ENCODE results near the gene TMEM242. TPM values are rescaled to one million over a fixed set of nuclear protein-coding genes. Genes with fewer than 3 reads are reported as not detected.
A peak's percentile ranks its signal among the peaks of the same experiment; 100 is the strongest.

The TMEM242 gene
- total RNA-seq, 3 donors from 2014 or later = 10.0 to 14.1 (median 13.4) TPM

DNA sequence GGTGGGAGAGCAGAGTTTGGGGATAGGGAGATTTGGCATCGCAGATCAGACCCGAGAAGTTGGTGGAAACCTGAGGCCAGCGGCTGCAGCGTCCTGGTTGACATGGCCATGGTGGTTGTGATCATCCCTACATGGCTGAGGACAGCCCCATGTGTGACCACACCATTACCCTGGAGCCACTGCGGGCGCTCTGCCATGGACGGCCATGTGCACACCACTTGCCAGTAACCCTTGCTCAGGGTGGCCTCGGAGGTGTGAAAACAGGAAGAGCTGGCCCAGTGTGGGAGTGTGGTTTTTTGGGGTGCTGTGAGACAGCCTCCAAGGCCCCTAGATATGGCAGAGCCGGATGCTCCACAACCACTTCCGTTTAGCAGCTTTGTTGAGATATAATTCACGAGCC lies 64.4 kb downstream of the TMEM242 start:
- peak; percentile 50 for ATAC-seq
- Histone ChIP-seq H3K9me3 (no peaks in the 10 kb centered on the region), H3K36me3 (ENCODE audit: low read depth) (no peaks in the 10 kb centered on the region), H3K4me3 (no peak overlapping the region), H3K4me1 (ENCODE audit: low read depth) (peaks cover 2% of the 10 kb centered on the region)
- intact Hi-C loops (cut with DNase I, micrococcal nuclease) = no loop called here
- peak in 1 of 3 donors; percentile 28 for DNase-seq
- TF ChIP-seq, protein P1, sequence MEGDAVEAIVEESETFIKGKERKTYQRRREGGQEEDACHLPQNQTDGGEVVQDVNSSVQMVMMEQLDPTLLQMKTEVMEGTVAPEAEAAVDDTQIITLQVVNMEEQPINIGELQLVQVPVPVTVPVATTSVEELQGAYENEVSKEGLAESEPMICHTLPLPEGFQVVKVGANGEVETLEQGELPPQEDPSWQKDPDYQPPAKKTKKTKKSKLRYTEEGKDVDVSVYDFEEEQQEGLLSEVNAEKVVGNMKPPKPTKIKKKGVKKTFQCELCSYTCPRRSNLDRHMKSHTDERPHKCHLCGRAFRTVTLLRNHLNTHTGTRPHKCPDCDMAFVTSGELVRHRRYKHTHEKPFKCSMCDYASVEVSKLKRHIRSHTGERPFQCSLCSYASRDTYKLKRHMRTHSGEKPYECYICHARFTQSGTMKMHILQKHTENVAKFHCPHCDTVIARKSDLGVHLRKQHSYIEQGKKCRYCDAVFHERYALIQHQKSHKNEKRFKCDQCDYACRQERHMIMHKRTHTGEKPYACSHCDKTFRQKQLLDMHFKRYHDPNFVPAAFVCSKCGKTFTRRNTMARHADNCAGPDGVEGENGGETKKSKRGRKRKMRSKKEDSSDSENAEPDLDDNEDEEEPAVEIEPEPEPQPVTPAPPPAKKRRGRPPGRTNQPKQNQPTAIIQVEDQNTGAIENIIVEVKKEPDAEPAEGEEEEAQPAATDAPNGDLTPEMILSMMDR (IDR thresholded peaks at IDR 0.05) = no peak

DNA sequence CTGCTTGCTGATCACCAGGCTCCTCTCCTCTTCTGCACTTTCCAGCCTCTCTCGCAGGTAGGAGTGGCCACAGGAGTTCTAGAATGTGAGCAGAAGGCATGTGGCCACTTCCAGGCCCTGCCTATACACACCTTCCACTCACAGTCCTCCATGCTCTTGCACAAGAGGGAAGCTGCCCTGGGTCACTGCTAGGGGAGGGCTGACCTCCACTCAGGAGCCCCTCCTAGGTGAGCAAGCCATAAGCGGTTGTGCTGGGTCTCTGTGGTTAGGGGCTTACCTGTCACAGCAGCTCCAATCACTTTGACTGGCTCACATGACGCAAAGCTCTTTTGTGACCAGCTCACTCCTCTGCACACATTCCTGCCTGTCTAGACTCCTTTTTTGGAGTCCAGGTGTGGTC lies 68.2 kb downstream of the TMEM242 start:
- Histone ChIP-seq H3K4me3 (no peak overlapping the region), H3K4me1 (ENCODE audit: low read depth) (peaks cover 2% of the 10 kb centered on the region), H3K9me3 (no peaks in the 10 kb centered on the region), H3K36me3 (ENCODE audit: low read depth) (no peaks in the 10 kb centered on the region)
- TF ChIP-seq, protein P1 (IDR thresholded peaks at IDR 0.05) = no peak
- ATAC-seq = no peak
- intact Hi-C loops (cut with DNase I, micrococcal nuclease) = no loop called here
- DNase-seq = peak in 1 of 3 donors; percentile 15

DNA sequence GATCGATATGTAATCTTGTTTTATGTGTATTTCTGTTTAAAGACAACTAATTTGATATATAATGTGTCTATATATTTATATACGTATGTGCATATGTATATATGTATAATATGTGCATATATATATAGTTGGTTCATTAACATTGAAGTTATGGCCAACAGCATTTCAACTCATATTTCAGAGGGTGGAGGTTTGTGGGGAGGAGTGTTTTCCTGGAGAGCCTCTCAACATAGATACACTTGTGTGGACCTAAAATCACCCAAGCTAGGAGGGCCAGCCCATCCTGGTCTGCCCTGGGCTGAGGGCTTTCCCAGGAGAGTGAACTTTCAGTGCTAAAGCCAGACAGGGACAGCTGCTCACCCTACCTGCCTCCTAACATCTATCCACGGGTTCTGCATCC lies 68.8 kb downstream of the TMEM242 start:
- Histone ChIP-seq H3K4me3 (no peak overlapping the region), H3K4me1 (ENCODE audit: low read depth) (peaks cover 2% of the 10 kb centered on the region), H3K36me3 (ENCODE audit: low read depth) (no peaks in the 10 kb centered on the region), H3K9me3 (no peaks in the 10 kb centered on the region)
- TF ChIP-seq, protein P1 (IDR thresholded peaks at IDR 0.05) = no peak
- intact Hi-C loops (cut with DNase I, micrococcal nuclease) = no loop called here
- DNase-seq (no peak), ATAC-seq (no peak)

DNA sequence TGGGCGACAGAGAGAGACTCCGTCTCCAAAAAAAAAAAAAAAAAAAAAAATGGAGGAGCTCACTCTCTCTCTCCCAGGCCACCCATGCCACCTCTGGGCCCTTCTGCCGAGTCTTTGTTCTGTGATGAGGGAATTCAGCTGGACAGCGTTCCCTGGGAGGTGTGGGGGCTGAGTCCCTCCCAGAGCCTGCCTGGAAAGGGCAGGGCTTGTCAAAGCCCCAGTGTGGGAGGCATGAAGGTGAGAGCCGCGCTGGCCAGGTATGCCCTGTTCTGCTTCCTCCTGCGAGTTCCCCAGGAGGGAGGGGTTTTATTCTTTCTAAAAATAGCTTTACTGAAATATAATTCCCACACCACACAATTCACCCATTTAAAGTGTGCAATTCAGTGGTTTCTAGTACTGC lies 69.6 kb downstream of the TMEM242 start:
- TF ChIP-seq, protein P1 (IDR thresholded peaks at IDR 0.05) = no peak
- H3K36me3 ChIP-seq (ENCODE audit: low read depth) = no peaks in the 10 kb centered on the region
- H3K4me3 ChIP-seq = no peak overlapping the region
- H3K9me3 ChIP-seq = no peaks in the 10 kb centered on the region
- peaks cover 2% of the 10 kb centered on the region for H3K4me1 ChIP-seq (ENCODE audit: low read depth)
- ATAC-seq = peak; percentile 82
- DNase-seq = peak in 1 of 3 donors; percentile 55
- intact Hi-C loops (cut with DNase I, micrococcal nuclease) = no loop called here

DNA sequence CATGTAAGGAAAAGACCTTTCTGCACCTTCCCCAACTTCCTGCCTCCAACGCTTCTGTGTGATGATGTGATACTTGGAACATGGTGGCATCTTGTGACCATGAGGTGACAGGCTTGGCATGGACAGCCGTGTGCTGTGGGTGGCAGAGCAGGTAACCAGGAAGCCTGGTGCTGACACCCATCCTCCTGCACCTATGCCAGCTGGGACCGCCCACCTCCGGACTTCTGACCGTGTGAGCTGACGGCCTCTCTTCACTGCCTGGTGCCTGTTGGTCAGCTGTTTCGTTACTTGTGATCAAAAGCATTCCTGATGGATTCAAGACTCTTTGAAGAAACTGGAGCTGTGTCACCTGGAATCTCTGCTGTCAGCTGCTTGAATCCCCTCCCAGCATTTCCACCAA lies 70.3 kb downstream of the TMEM242 start:
- intact Hi-C loops (cut with DNase I, micrococcal nuclease) = no loop called here
- no peak overlapping the region for H3K4me3 ChIP-seq
- ATAC-seq (peak; percentile 71), DNase-seq (peak in 1 of 3 donors; percentile 45)
- H3K9me3 ChIP-seq = peaks cover 2% of the 10 kb centered on the region
- H3K4me1 ChIP-seq (ENCODE audit: low read depth) = peaks cover 2% of the 10 kb centered on the region
- no peaks in the 10 kb centered on the region for H3K36me3 ChIP-seq (ENCODE audit: low read depth)
- TF ChIP-seq, protein P1 (IDR thresholded peaks at IDR 0.05) = no peak

Data from mucosa of descending colon (tissue), 3 donors.